ENCODE measurements around the gene ARNT2. TPM values are rescaled to one million over a fixed set of nuclear protein-coding genes. Genes with fewer than 3 reads are reported as not detected.

Gene ARNT2
- total and polyA plus RNA-seq, 4 experiments from 2014 or later: not detected

Small RNA genes within 50 kb of the gene (microRNA-seq; reads per million reads assigned to microRNA genes)
- gene MIR5572 (ENCODE audit: borderline microRNAs expressed, borderline number of aligned reads, borderline replicate concordance): not detected

Other genes starting within 250 kb of the ARNT2 start
- gene CTXND1, start 152.2 kb upstream of the ARNT2 start, total RNA-seq: not detected
- gene CTXND1, start 152.2 kb upstream of the ARNT2 start, polyA plus RNA-seq: not detected